ENCODE results near the gene VIP. TPM values are rescaled to one million over a fixed set of nuclear protein-coding genes. Genes with fewer than 3 reads are reported as not detected.

VIP gene
- total RNA-seq, 4 donors from 2014 or later = 1.6 to 4.0 (median 2.2) TPM; not detected in 1

DNA sequence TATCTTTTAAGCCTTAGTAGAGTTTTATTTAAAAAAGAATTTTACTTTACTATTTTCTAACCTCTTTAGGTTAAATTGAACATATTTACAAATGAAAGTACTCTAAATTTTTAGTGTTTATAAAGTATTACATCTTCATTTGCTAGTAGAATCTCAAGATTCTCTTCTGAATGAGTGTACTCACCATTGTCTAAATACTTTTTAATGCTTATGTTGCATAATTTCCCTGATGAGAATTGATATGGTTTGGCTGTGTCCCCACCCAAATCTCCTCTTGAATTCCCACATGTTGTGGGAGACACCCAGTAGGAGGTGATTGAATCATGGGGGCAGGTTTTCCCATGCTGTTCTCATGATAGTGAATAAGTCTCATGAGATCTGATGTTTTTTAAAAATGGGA lies 53.6 kb downstream of the VIP start:
- intact Hi-C loops (cut with DNase I) = no loop called here
- no peaks in the 10 kb centered on the region for H3K4me1 ChIP-seq
- TF ChIP-seq, protein P1, sequence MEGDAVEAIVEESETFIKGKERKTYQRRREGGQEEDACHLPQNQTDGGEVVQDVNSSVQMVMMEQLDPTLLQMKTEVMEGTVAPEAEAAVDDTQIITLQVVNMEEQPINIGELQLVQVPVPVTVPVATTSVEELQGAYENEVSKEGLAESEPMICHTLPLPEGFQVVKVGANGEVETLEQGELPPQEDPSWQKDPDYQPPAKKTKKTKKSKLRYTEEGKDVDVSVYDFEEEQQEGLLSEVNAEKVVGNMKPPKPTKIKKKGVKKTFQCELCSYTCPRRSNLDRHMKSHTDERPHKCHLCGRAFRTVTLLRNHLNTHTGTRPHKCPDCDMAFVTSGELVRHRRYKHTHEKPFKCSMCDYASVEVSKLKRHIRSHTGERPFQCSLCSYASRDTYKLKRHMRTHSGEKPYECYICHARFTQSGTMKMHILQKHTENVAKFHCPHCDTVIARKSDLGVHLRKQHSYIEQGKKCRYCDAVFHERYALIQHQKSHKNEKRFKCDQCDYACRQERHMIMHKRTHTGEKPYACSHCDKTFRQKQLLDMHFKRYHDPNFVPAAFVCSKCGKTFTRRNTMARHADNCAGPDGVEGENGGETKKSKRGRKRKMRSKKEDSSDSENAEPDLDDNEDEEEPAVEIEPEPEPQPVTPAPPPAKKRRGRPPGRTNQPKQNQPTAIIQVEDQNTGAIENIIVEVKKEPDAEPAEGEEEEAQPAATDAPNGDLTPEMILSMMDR (IDR thresholded peaks at IDR 0.05) = no peak
- TF ChIP-seq POLR2A (IDR thresholded peaks at IDR 0.05) = no peak
- H3K4me3 ChIP-seq (replicated peaks in 1 of 3) = no peak overlapping the region
- H3K36me3 ChIP-seq = no peaks in the 10 kb centered on the region
- H3K9me3 ChIP-seq = no peaks in the 10 kb centered on the region
- no peaks in the 10 kb centered on the region for H3K27me3 ChIP-seq
- no peak for DNase-seq
- H3K27ac ChIP-seq = no peak overlapping the region

Other genes starting within 250 kb of the VIP start
- 100 to 1,000 TPM; 411 to 622 (median 490) TPM for gene SYNE1, start 113.4 kb upstream of the VIP start, total RNA-seq
- gene MYCT1, start 52.9 kb upstream of the VIP start, total RNA-seq = 10 to 100 TPM; 12.0 to 26.2 (median 17.5) TPM
- gene FBXO5, start 232.2 kb downstream of the VIP start, total RNA-seq = 1 to 10 TPM; 5.6 to 7.4 (median 6.2) TPM

Measured in thyroid gland (tissue), 4 donors.